NCI-H748 treated with DMSO at 0.1 percent for 48 hours (cell line): ENCODE results near the gene RGS6.

Experiments
- DNase-seq: peaks from one replicate; lab custom pipeline; 2025; lab: John Stamatoyannopoulos, UW

RGS6 gene

GRCh38 chr14:72452774-72453173 lies 520.5 kb downstream of the RGS6 start:
- no peak for DNase-seq

GRCh38 chr14:72454388-72455160 lies 522.3 kb downstream of the RGS6 start:
- DNase-seq: no peak

- DNase-seq: no peak
Observed at GRCh38 chr14:72457641-72458040, 525.4 kb downstream of the RGS6 start.

GRCh38 chr14:72462056-72462455 lies 529.8 kb downstream of the RGS6 start:
- no peak for DNase-seq

GRCh38 chr14:72463291-72463866 lies 531.1 kb downstream of the RGS6 start:
- DNase-seq: no peak

- DNase-seq: no peak
Observed at GRCh38 chr14:72464226-72464625, 532.0 kb downstream of the RGS6 start.

- no peak for DNase-seq
Observed at GRCh38 chr14:72466325-72466724, 534.1 kb downstream of the RGS6 start.

- no peak for DNase-seq
Observed at GRCh38 chr14:72471346-72471745, 539.1 kb downstream of the RGS6 start.

- no peak for DNase-seq
Observed at GRCh38 chr14:72472845-72473244, 540.6 kb downstream of the RGS6 start.

- DNase-seq: peak; percentile 48
Observed at GRCh38 chr14:72476657-72477499, 544.6 kb downstream of the RGS6 start.

GRCh38 chr14:72477578-72477977 lies 545.3 kb downstream of the RGS6 start:
- peak; percentile 48 for DNase-seq

- DNase-seq: no peak
Observed at GRCh38 chr14:72478471-72478893, 546.3 kb downstream of the RGS6 start.

GRCh38 chr14:72479461-72479931 lies 547.3 kb downstream of the RGS6 start:
- peak; percentile 14 for DNase-seq

- DNase-seq: no peak
Observed at GRCh38 chr14:72480464-72481243, 548.4 kb downstream of the RGS6 start.

GRCh38 chr14:72483311-72483710 lies 551.1 kb downstream of the RGS6 start:
- DNase-seq: no peak

GRCh38 chr14:72485695-72486094 lies 553.5 kb downstream of the RGS6 start:
- no peak for DNase-seq

- no peak for DNase-seq
Observed at GRCh38 chr14:72488514-72488913, 556.3 kb downstream of the RGS6 start.

- no peak for DNase-seq
Observed at GRCh38 chr14:72492196-72492595, 560.0 kb downstream of the RGS6 start.

GRCh38 chr14:72495668-72496067 lies 563.4 kb downstream of the RGS6 start:
- no peak for DNase-seq

- no peak for DNase-seq
Observed at GRCh38 chr14:72498646-72499045, 566.4 kb downstream of the RGS6 start.

- DNase-seq: no peak
Observed at GRCh38 chr14:72499746-72500145, 567.5 kb downstream of the RGS6 start.
